Epithelial cell of esophagus (primary cell): Measurements from ENCODE around the gene OR10T2.
"Not testable (repeated sequence)": the region's sequence is repeated elsewhere in the genome, so short reads cannot be mapped to it uniquely, and the experiment has no call there.

Experiments
- DNase-seq: peaks from one replicate; pipeline ENCODE4 v3.0.0; 2010; ENCODE audit warnings: low read depth
- H3K4me3 ChIP-seq: 2 replicates; pipeline ENCODE4 v1.5.1; 2011; ENCODE audit warnings: mild to moderate bottlenecking, low read length, control low read depth
- CTCF ChIP-seq: IDR thresholded peaks from 2 replicates; pipeline ENCODE4 v1.5.1; 2011; ENCODE audit warnings: low read depth, mild to moderate bottlenecking, low read length, control low read depth, inconsistent platforms; ENCODE audit not compliant: insufficient read depth; ENCODE audit errors: missing control alignments

OR10T2 gene

GRCh38 chr1:158398818-158399514, at the start of gene OR10T2:
Gene OR10T2, minus strand, starts transcription at chr1:158399466. Its CDS starts 0 bp downstream, at chr1:158399466.
- H3K4me3 ChIP-seq = no peak within 1 kb of the TSS
- DNase-seq = no peak
- no peak for TF ChIP-seq CTCF

GRCh38 chr1:158445376-158445775, 46.1 kb upstream of the OR10T2 start:
- H3K4me3 ChIP-seq = no peak overlapping the region
- no peak for DNase-seq
- no peak for TF ChIP-seq CTCF

- TF ChIP-seq CTCF = no peak
- no peak overlapping the region for H3K4me3 ChIP-seq
- no peak for DNase-seq
Measured at GRCh38 chr1:158434741-158435140, 35.5 kb upstream of the OR10T2 start.

GRCh38 chr1:158430163-158430562, 30.9 kb upstream of the OR10T2 start:
- DNase-seq, H3K4me3 ChIP-seq: not testable (repeated sequence)

GRCh38 chr1:158426137-158426536, 26.9 kb upstream of the OR10T2 start, which contains the start of gene OR10K2:
Gene OR10K2, minus strand, starts transcription at chr1:158426237. Its CDS starts 5,371 bp downstream, at chr1:158420866.
- no peak for TF ChIP-seq CTCF
- H3K4me3 ChIP-seq = no peak within 1 kb of the TSS
- no peak for DNase-seq

- no peak for TF ChIP-seq CTCF
- no peak overlapping the region for H3K4me3 ChIP-seq
- DNase-seq = no peak
Measured at GRCh38 chr1:158425027-158425426, 25.8 kb upstream of the OR10T2 start.

- H3K4me3 ChIP-seq = no peak overlapping the region
- no peak for TF ChIP-seq CTCF
- no peak for DNase-seq
Measured at GRCh38 chr1:158422212-158422611, 22.9 kb upstream of the OR10T2 start.
